A673 (cell line): ENCODE measurements around the gene TOMM22. TPM values are rescaled to one million over a fixed set of nuclear protein-coding genes. Genes with fewer than 3 reads are reported as not detected.

Experiments used
- BruUV-seq: library from RNA; stranded (reverse); fragments of 400-500 nt; replicated peaks from 2 replicates; lab custom pipeline; 2021; lab: Mats Ljungman, UMichigan
- CTCF ChIA-PET: fragments of 300-600 bp; sonication (Branson Sonifier 250); formaldehyde crosslinking; loops from one replicate; lab custom pipeline; 2022; ENCODE audit warnings: antibody characterized with exemption; lab: Charles Lee
- POLR2A ChIA-PET: fragments of 300-600 bp; sonication (Branson Sonifier 250); formaldehyde crosslinking; loops from one replicate; lab custom pipeline; 2022; ENCODE audit warnings: antibody characterized with exemption; ENCODE audit not compliant: low non-redundant PET; lab: Charles Lee
- DNase-seq: peaks from one replicate; pipeline ENCODE4 v3.0.0-alpha.2; 2015; ENCODE audit warnings: low spot score
- H3K27ac ChIP-seq: fragments of 200-600 bp; sonication (generic); 2 replicates; pipeline ENCODE4 v1.5.1; 2016; ENCODE audit warnings: mixed run types, low read depth, mild to moderate bottlenecking, mixed read lengths, antibody characterized with exemption, low read length; ENCODE audit not compliant: poor library complexity, severe bottlenecking
- H3K27me3 ChIP-seq: fragments of 200-600 bp; sonication (generic); replicated peaks from 2 replicates; pipeline ENCODE4 v1.6.1; 2017; ENCODE audit warnings: mixed run types, low read depth, mild to moderate bottlenecking, mixed read lengths, antibody characterized with exemption, low read length; ENCODE audit not compliant: insufficient read depth, poor library complexity
- H3K36me3 ChIP-seq: fragments of 200-600 bp; sonication (generic); 2 replicates; pipeline ENCODE4 v1.6.1; 2016; ENCODE audit warnings: mixed run types, mild to moderate bottlenecking, mixed read lengths, antibody characterized with exemption, low read length; ENCODE audit not compliant: insufficient read depth, poor library complexity, severe bottlenecking
- H3K4me1 ChIP-seq: fragments of 200-600 bp; sonication (generic); 2 replicates; pipeline ENCODE4 v1.6.1; 2017; ENCODE audit warnings: mixed run types, mild to moderate bottlenecking, mixed read lengths, antibody characterized with exemption, low read length; ENCODE audit not compliant: insufficient read depth, poor library complexity, severe bottlenecking
- H3K4me3 ChIP-seq: fragments of 200-600 bp; sonication (generic); 2 replicates; pipeline ENCODE4 v1.5.1; 2016; ENCODE audit warnings: low read depth, mixed run types, mild to moderate bottlenecking, mixed read lengths, low read length; ENCODE audit not compliant: poor library complexity, severe bottlenecking
- H3K9me3 ChIP-seq: fragments of 200-600 bp; sonication (generic); 2 replicates; pipeline ENCODE4 v1.6.1; 2016; ENCODE audit warnings: mixed run types, low read depth, mild to moderate bottlenecking, mixed read lengths, antibody characterized with exemption, low read length; ENCODE audit not compliant: poor library complexity, severe bottlenecking
- CTCF ChIP-seq: fragments of 300-800, 200-600 bp; sonication (generic); conservative IDR thresholded peaks from 2 replicates; pipeline ENCODE4 v1.5.1; 2017; ENCODE audit warnings: low read depth, mild to moderate bottlenecking, antibody characterized with exemption, low read length, moderate library complexity, mixed read lengths
- EZH2 ChIP-seq: fragments of 200-600 bp; sonication (generic); IDR thresholded peaks from 2 replicates; pipeline ENCODE4 v1.6.1; 2017; ENCODE audit warnings: borderline replicate concordance, low read depth, mild to moderate bottlenecking, mixed read lengths, antibody characterized with exemption, low read length; ENCODE audit not compliant: poor library complexity, severe bottlenecking
- intact Hi-C: fragments of 100-400 bp; cut with micrococcal nuclease; formaldehyde crosslinking; loops from one replicate; pipeline ENCODE4 v1.10.0; 2022; ENCODE audit not compliant: unreplicated experiment
- total RNA-seq: library from RNA; stranded (reverse); gene quantifications from 2 replicates; pipeline ENCODE4 v1.2.3, GENCODE V29; 2021

The TOMM22 gene
- total RNA-seq, 1 experiment from 2014 or later = 152 TPM

GRCh38 chr22:38716271-38716670 is 34.5 kb downstream of the TOMM22 start:
- no peak overlapping the region for H3K4me3 ChIP-seq
- TF ChIP-seq EZH2 = no peak
- TF ChIP-seq CTCF = no peak
- no peaks in the 10 kb centered on the region for H3K9me3 ChIP-seq
- POLR2A ChIA-PET = no interaction called here
- H3K36me3 ChIP-seq = peaks cover 37% of the 10 kb centered on the region
- H3K27me3 ChIP-seq = no peaks in the 10 kb centered on the region
- H3K4me1 ChIP-seq = peaks cover 35% of the 10 kb centered on the region
- BruUV-seq = no TSS peak
- DNase-seq = no peak
- CTCF ChIA-PET = interaction anchor here (0.6 kb wide), 1 partner anchor 474 kb away, joined by 5 read pairs; no protein-coding TSS in a partner anchor
- intact Hi-C loops = no loop called here
- H3K27ac ChIP-seq = peak overlapping the region; percentile 23

GRCh38 chr22:38716826-38717225 is 35.1 kb downstream of the TOMM22 start:
- no peak for DNase-seq
- CTCF ChIA-PET = interaction anchor here (0.6 kb wide), 1 partner anchor 475 kb away, joined by 5 read pairs; no protein-coding TSS in a partner anchor
- BruUV-seq = no TSS peak
- POLR2A ChIA-PET = interaction anchor here (0.7 kb wide), 1 partner anchor 28 kb away, joined by 13 read pairs; no protein-coding TSS in a partner anchor
- intact Hi-C loops = no loop called here
- Histone ChIP-seq H3K4me3 (no peak overlapping the region), H3K36me3 (peaks cover 42% of the 10 kb centered on the region), H3K9me3 (no peaks in the 10 kb centered on the region), H3K27me3 (no peaks in the 10 kb centered on the region), H3K27ac (no peak overlapping the region), H3K4me1 (peaks cover 35% of the 10 kb centered on the region)
- TF ChIP-seq EZH2 (no peak), CTCF (no peak)

GRCh38 chr22:38717244-38717643 is 35.5 kb downstream of the TOMM22 start:
- CTCF ChIA-PET = no interaction called here

More at GRCh38 chr22:38717244-38717643, 35.5 kb downstream of the TOMM22 start:
- intact Hi-C loops = no loop called here
- TF ChIP-seq CTCF (no peak), EZH2 (no peak)
- DNase-seq = no peak
- BruUV-seq = no TSS peak
- Histone ChIP-seq H3K36me3 (peaks cover 46% of the 10 kb centered on the region), H3K27ac (peak overlapping the region; percentile 22), H3K4me1 (peaks cover 35% of the 10 kb centered on the region), H3K27me3 (no peaks in the 10 kb centered on the region), H3K4me3 (no peak overlapping the region), H3K9me3 (no peaks in the 10 kb centered on the region)
- POLR2A ChIA-PET = interaction anchor here (0.7 kb wide), 1 partner anchor 28 kb away, joined by 13 read pairs; no protein-coding TSS in a partner anchor
